Measurements from ENCODE around the gene KRTAP6-2. TPM values are rescaled to one million over a fixed set of nuclear protein-coding genes. Genes with fewer than 3 reads are reported as not detected.

Gene KRTAP6-2
- polyA plus RNA-seq (2012; ENCODE audit: low read depth, missing spikeins): not detected

DNA sequence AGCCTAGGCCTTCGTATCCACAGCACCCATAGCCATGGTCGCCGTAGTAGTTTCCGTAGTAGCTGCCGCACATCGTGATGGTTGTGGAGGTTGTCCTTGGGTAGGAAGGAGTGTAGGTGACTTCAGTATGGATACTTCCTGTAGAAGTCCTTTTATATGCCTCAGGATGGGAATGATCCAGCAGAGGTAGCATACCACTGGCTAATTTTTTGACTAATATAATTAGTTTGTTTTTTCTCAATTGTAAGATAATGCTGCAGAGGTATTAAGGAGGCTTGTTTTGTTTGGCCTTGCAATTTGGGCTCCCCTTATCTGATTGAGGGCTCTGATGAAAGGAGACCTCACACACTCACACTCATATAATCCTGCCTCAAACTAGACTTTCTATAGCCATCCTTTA is at the start of gene KRTAP6-2:
TSS of gene KRTAP6-2 (minus strand) at position 101 of the 400 bp plus-strand sequence. CDS start at position 73, 28 bp downstream.
- no peak for FAIRE-seq
- TF ChIP-seq POLR2AphosphoS5 (IDR thresholded peaks at IDR 0.05; ENCODE audit: low read depth, low read length): no peak
- no peak for TF ChIP-seq POU2F2 (IDR thresholded peaks at IDR 0.05; ENCODE audit: low read depth, low read length)
- no peak for TF ChIP-seq PAX5 (IDR thresholded peaks at IDR 0.05; ENCODE audit: insufficient read depth, low read length, severe bottlenecking)
- no peak for TF ChIP-seq POLR2A (IDR thresholded peaks at IDR 0.05; ENCODE audit: low read depth, low read length)
- TF ChIP-seq SPI1 (IDR thresholded peaks at IDR 0.05; ENCODE audit: low read depth, low read length): no peak
- TF ChIP-seq TAF1 (IDR thresholded peaks at IDR 0.05; ENCODE audit: low read depth, low read length): no peak
- DNase-seq (ENCODE audit: insufficient read length, low spot score): no peak

DNA sequence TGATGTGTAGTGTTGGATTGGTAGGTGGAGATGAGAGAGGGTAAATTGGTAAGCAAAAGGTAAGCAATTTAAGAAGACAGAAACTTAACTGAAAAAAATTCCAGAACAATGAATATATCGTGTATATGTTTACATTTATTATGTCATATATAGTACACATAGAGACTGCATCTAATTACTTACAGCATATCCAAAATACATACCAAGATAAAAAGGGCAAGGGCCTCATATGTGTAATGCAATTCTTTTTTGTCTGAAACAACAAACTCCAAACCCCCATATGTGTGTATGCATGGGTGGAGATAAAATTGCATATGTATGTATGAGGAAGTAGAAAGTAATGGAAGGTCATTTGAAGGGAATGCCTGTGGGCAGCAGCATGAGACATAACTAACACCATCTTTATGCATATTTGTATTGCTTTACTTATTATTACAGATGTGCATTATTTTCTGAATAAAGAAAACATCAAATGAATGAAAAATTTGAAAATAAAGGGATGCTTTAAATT is 48.3 kb upstream of the KRTAP6-2 start:
- DNase-seq (ENCODE audit: insufficient read length, low spot score) (no peak), FAIRE-seq (no peak)
- TF ChIP-seq SPI1 (IDR thresholded peaks at IDR 0.05; ENCODE audit: low read depth, low read length) (no peak), POLR2A (IDR thresholded peaks at IDR 0.05; ENCODE audit: low read depth, low read length) (no peak), PAX5 (IDR thresholded peaks at IDR 0.05; ENCODE audit: insufficient read depth, low read length, severe bottlenecking) (no peak), POLR2AphosphoS5 (IDR thresholded peaks at IDR 0.05; ENCODE audit: low read depth, low read length) (no peak), POU2F2 (IDR thresholded peaks at IDR 0.05; ENCODE audit: low read depth, low read length) (no peak), TAF1 (IDR thresholded peaks at IDR 0.05; ENCODE audit: low read depth, low read length) (no peak)

GRCh38 chr21:30642564-30642963 is 43.9 kb upstream of the KRTAP6-2 start, which contains the start of gene KRTAP20-3:
TSS of gene KRTAP20-3 (plus strand) at chr21:30642864.
- FAIRE-seq: no peak

DNA sequence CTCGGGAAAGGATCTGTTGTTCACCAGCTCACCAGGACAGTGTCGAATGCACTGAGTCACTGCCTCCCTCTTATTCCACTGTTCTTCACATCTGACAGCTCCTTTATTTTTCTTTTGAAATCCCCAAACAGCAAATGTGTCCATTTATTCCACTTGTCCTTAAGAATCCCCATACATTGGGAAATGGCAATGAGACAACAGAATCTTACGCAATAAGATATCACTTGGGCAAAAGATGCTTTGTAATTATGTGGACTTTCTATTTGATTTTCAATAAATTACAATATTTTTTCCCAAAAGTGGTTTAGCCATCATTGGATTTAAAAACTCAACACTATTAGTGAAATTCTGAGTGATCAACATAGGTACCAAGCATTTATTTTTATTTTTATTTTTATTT is 40.0 kb upstream of the KRTAP6-2 start:
- FAIRE-seq: no peak
- no peak for DNase-seq (ENCODE audit: insufficient read length, low spot score)
- TF ChIP-seq POU2F2 (IDR thresholded peaks at IDR 0.05; ENCODE audit: low read depth, low read length) (no peak), POLR2AphosphoS5 (IDR thresholded peaks at IDR 0.05; ENCODE audit: low read depth, low read length) (no peak), TAF1 (IDR thresholded peaks at IDR 0.05; ENCODE audit: low read depth, low read length) (no peak), SPI1 (IDR thresholded peaks at IDR 0.05; ENCODE audit: low read depth, low read length) (no peak), PAX5 (IDR thresholded peaks at IDR 0.05; ENCODE audit: insufficient read depth, low read length, severe bottlenecking) (no peak), POLR2A (IDR thresholded peaks at IDR 0.05; ENCODE audit: low read depth, low read length) (no peak)

More at GRCh38 chr21:30642564-30642963, 43.9 kb upstream of the KRTAP6-2 start, which contains the start of gene KRTAP20-3:
- TF ChIP-seq POLR2AphosphoS5 (IDR thresholded peaks at IDR 0.05; ENCODE audit: low read depth, low read length) (no peak), POU2F2 (IDR thresholded peaks at IDR 0.05; ENCODE audit: low read depth, low read length) (no peak), SPI1 (IDR thresholded peaks at IDR 0.05; ENCODE audit: low read depth, low read length) (no peak), PAX5 (IDR thresholded peaks at IDR 0.05; ENCODE audit: insufficient read depth, low read length, severe bottlenecking) (no peak), POLR2A (IDR thresholded peaks at IDR 0.05; ENCODE audit: low read depth, low read length) (no peak), TAF1 (IDR thresholded peaks at IDR 0.05; ENCODE audit: low read depth, low read length) (no peak)
- no peak for DNase-seq (ENCODE audit: insufficient read length, low spot score)

- TF ChIP-seq PAX5 (IDR thresholded peaks at IDR 0.05; ENCODE audit: insufficient read depth, low read length, severe bottlenecking) (no peak), SPI1 (IDR thresholded peaks at IDR 0.05; ENCODE audit: low read depth, low read length) (no peak), POU2F2 (IDR thresholded peaks at IDR 0.05; ENCODE audit: low read depth, low read length) (no peak), TAF1 (IDR thresholded peaks at IDR 0.05; ENCODE audit: low read depth, low read length) (no peak), POLR2A (IDR thresholded peaks at IDR 0.05; ENCODE audit: low read depth, low read length) (no peak), POLR2AphosphoS5 (IDR thresholded peaks at IDR 0.05; ENCODE audit: low read depth, low read length) (no peak)
- no peak for FAIRE-seq
- no peak for DNase-seq (ENCODE audit: insufficient read length, low spot score)
These were observed 36.2 kb upstream of the KRTAP6-2 start, which contains the start of gene KRTAP20-2 for GRCh38 chr21:30634906-30635305. TSS of gene KRTAP20-2 (plus strand) at chr21:30635206. CDS start at chr21:30635264, 58 bp downstream.

DNA sequence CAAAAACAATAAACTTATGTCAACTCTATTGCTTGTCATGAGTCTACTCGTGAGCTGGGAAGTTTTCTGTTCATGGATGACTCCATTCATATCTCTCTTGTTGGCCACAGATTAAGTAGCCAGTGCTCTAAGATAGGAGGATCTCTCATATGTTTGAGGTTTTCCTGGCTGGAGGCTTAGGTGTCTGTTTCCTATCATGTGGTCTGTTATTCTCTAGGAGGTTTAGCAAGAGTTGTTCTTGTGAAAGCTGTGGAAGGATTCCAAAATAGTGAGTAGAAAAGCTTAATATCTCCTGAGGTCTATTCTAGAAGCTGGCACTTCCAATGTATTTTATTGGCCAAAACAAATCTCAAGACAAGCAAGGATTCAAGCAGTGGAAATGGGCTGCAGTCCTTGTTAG is 30.5 kb upstream of the KRTAP6-2 start:
- TF ChIP-seq SPI1 (IDR thresholded peaks at IDR 0.05; ENCODE audit: low read depth, low read length) (no peak), TAF1 (IDR thresholded peaks at IDR 0.05; ENCODE audit: low read depth, low read length) (no peak), PAX5 (IDR thresholded peaks at IDR 0.05; ENCODE audit: insufficient read depth, low read length, severe bottlenecking) (no peak), POLR2AphosphoS5 (IDR thresholded peaks at IDR 0.05; ENCODE audit: low read depth, low read length) (no peak), POU2F2 (IDR thresholded peaks at IDR 0.05; ENCODE audit: low read depth, low read length) (no peak), POLR2A (IDR thresholded peaks at IDR 0.05; ENCODE audit: low read depth, low read length) (no peak)
- FAIRE-seq (no peak), DNase-seq (ENCODE audit: insufficient read length, low spot score) (no peak)

DNA sequence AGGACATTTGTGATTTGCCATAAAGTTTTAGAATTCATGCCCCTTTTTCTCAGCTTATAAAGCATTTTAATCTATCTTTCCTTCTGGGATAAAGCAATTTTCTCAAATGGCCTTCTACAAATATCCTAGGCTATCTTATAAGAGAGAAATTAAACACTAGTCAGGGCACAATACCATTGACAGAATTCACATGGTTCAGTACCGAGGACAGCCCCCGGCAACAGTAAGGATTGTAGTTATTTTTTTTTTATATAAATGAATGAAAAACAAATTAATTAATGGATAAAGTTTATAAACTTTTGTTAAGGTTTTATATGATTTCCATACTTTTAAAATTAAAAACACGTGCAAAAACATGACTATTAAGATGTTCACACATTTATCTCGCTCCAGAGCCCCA is 29.4 kb upstream of the KRTAP6-2 start:
- FAIRE-seq: no peak
- TF ChIP-seq POU2F2 (IDR thresholded peaks at IDR 0.05; ENCODE audit: low read depth, low read length) (no peak), TAF1 (IDR thresholded peaks at IDR 0.05; ENCODE audit: low read depth, low read length) (no peak), POLR2A (IDR thresholded peaks at IDR 0.05; ENCODE audit: low read depth, low read length) (no peak), SPI1 (IDR thresholded peaks at IDR 0.05; ENCODE audit: low read depth, low read length) (no peak), POLR2AphosphoS5 (IDR thresholded peaks at IDR 0.05; ENCODE audit: low read depth, low read length) (no peak), PAX5 (IDR thresholded peaks at IDR 0.05; ENCODE audit: insufficient read depth, low read length, severe bottlenecking) (no peak)
- DNase-seq (ENCODE audit: insufficient read length, low spot score): no peak

GRCh38 chr21:30625449-30626165 is 26.9 kb upstream of the KRTAP6-2 start:
- FAIRE-seq (no peak), DNase-seq (ENCODE audit: insufficient read length, low spot score) (no peak)
- TF ChIP-seq POU2F2 (IDR thresholded peaks at IDR 0.05; ENCODE audit: low read depth, low read length) (no peak), POLR2A (IDR thresholded peaks at IDR 0.05; ENCODE audit: low read depth, low read length) (no peak), SPI1 (IDR thresholded peaks at IDR 0.05; ENCODE audit: low read depth, low read length) (no peak), TAF1 (IDR thresholded peaks at IDR 0.05; ENCODE audit: low read depth, low read length) (no peak), POLR2AphosphoS5 (IDR thresholded peaks at IDR 0.05; ENCODE audit: low read depth, low read length) (no peak), PAX5 (IDR thresholded peaks at IDR 0.05; ENCODE audit: insufficient read depth, low read length, severe bottlenecking) (no peak)

DNA sequence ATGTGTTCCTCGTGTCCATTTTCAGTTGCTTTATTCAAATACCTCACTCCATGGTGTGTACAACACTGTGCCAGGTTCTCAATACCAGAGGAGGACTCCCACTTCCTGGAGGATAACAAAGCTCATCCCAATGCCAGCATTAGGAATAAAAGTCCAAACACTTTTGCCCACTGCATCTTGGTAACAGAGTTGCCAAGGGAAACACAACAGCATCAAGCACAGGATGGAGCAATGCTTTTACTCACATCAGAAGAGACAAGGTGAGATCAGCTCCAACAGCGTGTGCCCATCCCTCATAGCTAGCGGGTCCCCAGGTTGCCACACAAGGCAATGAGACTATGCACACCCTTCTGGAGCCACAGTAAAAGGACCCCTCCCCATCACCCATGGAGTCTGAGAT is 24.7 kb upstream of the KRTAP6-2 start:
- FAIRE-seq (no peak), DNase-seq (ENCODE audit: insufficient read length, low spot score) (no peak)
- TF ChIP-seq POLR2A (IDR thresholded peaks at IDR 0.05; ENCODE audit: low read depth, low read length) (no peak), TAF1 (IDR thresholded peaks at IDR 0.05; ENCODE audit: low read depth, low read length) (no peak), POLR2AphosphoS5 (IDR thresholded peaks at IDR 0.05; ENCODE audit: low read depth, low read length) (no peak), POU2F2 (IDR thresholded peaks at IDR 0.05; ENCODE audit: low read depth, low read length) (no peak), PAX5 (IDR thresholded peaks at IDR 0.05; ENCODE audit: insufficient read depth, low read length, severe bottlenecking) (no peak)
